ENCODE data around the gene RBP5.

GRCh38 chr12:7109572-7109920 is 19.1 kb downstream of the RBP5 start:
- TF ChIP-seq CTCF (IDR thresholded peaks at IDR 0.05; ENCODE audit: low read depth, low read length) (no peak), EZH2phosphoT487 (IDR thresholded peaks at IDR 0.05; ENCODE audit: low read depth) (no peak)
